AG04449 (cell line): Measurements from ENCODE around the gene GABBR2.
A peak's percentile ranks its signal among the peaks of the same experiment; 100 is the strongest.

Experiments
- CTCF ChIA-PET: fragments of 350-600 bp; formaldehyde crosslinking; extraction: SDS; loops from one replicate; lab custom pipeline; 2021; ENCODE audit warnings: antibody characterized with exemption; lab: Yijun Ruan, JAX
- POLR2A ChIA-PET: fragments of 400-600, 350-600 bp; formaldehyde crosslinking; extraction: SDS; loops from one replicate; lab custom pipeline; 2020; ENCODE audit warnings: antibody characterized with exemption, inconsistent platforms; lab: Yijun Ruan, JAX
- DNase-seq: peaks from one replicate; pipeline ENCODE4 v3.0.0-alpha.2; 2010; ENCODE audit warnings: low read depth, low spot score
- H3K4me3 ChIP-seq: 2 replicates; pipeline ENCODE4 v1.5.1; 2011; ENCODE audit warnings: low read depth, mild to moderate bottlenecking, control low read depth, low read length
- TF ChIP-seq, protein P1 (sequence below): IDR thresholded peaks from one replicate; pipeline ENCODE4 v1.5.1; 2011; ENCODE audit warnings: mild to moderate bottlenecking, moderate library complexity, low read length, control low read depth, inconsistent platforms; ENCODE audit not compliant: insufficient read depth; ENCODE audit errors: missing control alignments

The GABBR2 gene

DNA sequence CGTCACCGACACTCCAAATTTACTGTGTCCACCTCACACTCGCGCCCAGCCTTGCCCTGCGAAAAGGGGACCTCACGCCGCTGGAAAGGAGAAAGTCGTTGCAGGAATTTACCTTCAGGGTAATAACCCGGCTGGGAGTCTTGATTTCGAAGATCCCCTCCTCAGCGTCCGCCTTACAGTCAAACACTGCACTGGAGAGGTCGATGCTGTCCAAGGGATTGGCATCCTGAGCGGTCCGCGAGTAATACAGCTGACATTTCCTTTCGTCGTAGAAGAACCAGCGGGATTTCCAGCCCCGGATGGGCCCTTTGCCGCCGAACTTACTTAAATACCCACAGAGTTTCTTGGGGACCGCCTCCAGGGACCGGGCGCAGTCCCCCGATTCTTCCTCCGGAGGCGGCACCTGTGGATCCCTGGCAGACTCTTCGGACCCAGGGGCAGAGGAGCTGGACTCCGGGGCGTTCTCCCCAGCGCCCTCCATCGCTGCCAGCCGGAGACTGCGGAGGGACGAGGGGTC lies 453.6 kb downstream of the GABBR2 start:
- no peak for DNase-seq
- H3K4me3 ChIP-seq, result peak overlapping the region; percentile 87
- POLR2A ChIA-PET, result interaction anchor here (0.6 to 2.0 kb wide), 7 partner anchors 20 to 172 kb away, joined by 3 to 18 read pairs (median 3); no protein-coding TSS in a partner anchor
- CTCF ChIA-PET, result interaction anchor here (0.6 to 9.6 kb wide), 15 partner anchors 9 to 538 kb away, joined by 3 to 115 read pairs (median 5); partner anchors contain the start of genes CORO2A and TRMO
- TF ChIP-seq, protein P1, sequence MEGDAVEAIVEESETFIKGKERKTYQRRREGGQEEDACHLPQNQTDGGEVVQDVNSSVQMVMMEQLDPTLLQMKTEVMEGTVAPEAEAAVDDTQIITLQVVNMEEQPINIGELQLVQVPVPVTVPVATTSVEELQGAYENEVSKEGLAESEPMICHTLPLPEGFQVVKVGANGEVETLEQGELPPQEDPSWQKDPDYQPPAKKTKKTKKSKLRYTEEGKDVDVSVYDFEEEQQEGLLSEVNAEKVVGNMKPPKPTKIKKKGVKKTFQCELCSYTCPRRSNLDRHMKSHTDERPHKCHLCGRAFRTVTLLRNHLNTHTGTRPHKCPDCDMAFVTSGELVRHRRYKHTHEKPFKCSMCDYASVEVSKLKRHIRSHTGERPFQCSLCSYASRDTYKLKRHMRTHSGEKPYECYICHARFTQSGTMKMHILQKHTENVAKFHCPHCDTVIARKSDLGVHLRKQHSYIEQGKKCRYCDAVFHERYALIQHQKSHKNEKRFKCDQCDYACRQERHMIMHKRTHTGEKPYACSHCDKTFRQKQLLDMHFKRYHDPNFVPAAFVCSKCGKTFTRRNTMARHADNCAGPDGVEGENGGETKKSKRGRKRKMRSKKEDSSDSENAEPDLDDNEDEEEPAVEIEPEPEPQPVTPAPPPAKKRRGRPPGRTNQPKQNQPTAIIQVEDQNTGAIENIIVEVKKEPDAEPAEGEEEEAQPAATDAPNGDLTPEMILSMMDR, result no peak

DNA sequence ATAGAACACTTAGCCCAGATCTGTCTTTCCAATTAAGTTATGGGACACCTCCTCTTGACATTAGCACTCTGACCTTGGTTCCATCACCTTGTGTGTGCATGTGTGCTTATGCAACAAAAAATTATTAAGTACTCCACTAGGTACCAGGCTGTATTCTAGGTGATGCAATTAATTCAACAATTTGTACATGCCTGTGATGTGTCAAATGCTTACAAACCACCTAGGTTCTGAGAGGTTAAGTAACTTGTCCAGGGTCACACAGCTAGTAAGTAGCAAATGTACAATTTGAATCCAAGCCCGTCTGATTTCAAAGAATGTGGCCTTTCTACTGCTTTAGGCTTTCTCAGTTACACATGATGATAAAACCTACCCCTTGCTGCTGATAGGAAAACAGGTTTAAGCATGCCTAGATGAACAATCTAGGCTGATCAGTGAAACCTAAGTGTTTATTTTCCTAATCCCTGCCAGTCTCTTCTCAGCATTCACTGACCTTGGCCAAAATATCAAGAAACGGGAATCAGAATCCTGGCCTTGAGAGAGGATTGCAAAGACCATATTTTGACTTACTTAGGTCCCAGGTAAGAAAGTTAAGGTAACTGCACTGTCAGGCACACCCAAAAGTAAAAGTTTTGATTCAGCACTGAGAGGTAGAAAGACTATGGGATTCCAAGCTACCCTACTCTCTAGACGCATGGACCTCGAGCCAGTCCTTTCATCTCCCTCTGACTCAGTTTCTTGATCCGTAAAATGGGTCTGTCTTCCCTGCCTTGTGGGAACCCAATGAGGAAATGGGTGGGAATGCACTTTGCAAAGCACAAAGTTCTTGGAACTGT lies 454.3 kb downstream of the GABBR2 start:
- ChIA-PET POLR2A (interaction anchor here (1.6 to 2.0 kb wide), 3 partner anchors 31 to 35 kb away, joined by 3 to 18 read pairs (median 8); no protein-coding TSS in a partner anchor), CTCF (interaction anchor here (1.4 to 9.6 kb wide), 8 partner anchors 9 to 538 kb away, joined by 3 to 115 read pairs (median 6); partner anchors contain the start of genes CORO2A and TRMO)
- TF ChIP-seq, protein P1, result no peak
- no peak for DNase-seq
- peak overlapping the region; percentile 87 for H3K4me3 ChIP-seq

DNA sequence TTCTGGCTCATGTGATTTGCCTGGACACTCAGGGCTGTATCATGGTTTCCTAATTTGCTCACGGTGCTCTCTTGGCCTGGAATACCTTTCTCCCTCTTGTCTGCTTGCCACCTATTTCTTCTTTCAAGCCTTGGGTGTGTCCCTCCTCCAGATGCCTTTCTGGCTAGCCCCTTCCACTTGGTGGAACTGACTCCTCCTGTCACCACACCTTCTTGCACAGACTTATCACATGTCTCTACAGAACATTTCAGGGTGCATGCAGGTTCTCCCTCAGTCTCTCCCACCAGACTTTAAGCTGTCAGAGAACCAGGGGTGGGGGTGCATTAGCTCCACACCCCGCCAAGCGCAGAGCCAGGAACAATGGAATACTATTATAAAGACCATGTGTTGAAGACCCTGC lies 455.2 kb downstream of the GABBR2 start:
- no peak for DNase-seq
- CTCF ChIA-PET, result interaction anchor here (1.3 to 9.6 kb wide), 5 partner anchors 9 to 331 kb away, joined by 3 to 115 read pairs (median 4); partner anchors contain the start of genes CORO2A and TRMO
- H3K4me3 ChIP-seq, result peak overlapping the region; percentile 87
- POLR2A ChIA-PET, result interaction anchor here (1.6 to 1.7 kb wide), 2 partner anchors 30 to 35 kb away, joined by 3 to 8 read pairs; no protein-coding TSS in a partner anchor
- TF ChIP-seq, protein P1, result no peak

GRCh38 chr9:98251551-98251950 lies 457.2 kb downstream of the GABBR2 start:
- TF ChIP-seq, protein P1, result no peak
- peak; percentile 29 for DNase-seq
- H3K4me3 ChIP-seq, result no peak overlapping the region; the same call in 1 of the 2 replicates
- ChIA-PET CTCF (interaction anchor here (0.9 to 1.5 kb wide), 4 partner anchors 28 to 328 kb away, joined by 3 to 5 read pairs (median 4); no protein-coding TSS in a partner anchor), POLR2A (interaction anchor here (1.2 kb wide), 1 partner anchor 28 kb away, joined by 4 read pairs; no protein-coding TSS in a partner anchor)

DNA sequence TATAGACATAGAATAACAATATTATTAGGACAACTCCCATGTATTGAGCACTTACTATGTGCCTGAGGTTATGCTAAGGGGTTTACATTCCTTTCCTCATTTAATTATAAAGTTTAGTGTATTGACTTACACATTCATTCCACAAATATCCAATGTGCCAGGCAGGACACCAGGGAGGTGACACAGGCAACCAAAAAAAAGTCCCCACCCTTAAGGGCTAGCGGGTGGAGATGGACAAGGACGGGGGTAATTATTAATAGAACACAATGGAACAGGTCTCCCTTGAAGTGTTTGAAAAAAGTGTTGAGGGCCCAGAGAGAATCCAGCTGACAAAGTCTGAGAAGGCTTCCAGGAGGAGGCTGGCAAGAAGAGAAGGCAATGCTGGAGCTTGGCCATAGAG lies 459.0 kb downstream of the GABBR2 start:
- ChIA-PET POLR2A (no interaction called here), CTCF (interaction anchor here (0.7 to 1.1 kb wide), 4 partner anchors 15 to 327 kb away, joined by 3 to 5 read pairs (median 3); no protein-coding TSS in a partner anchor)
- TF ChIP-seq, protein P1, result no peak
- DNase-seq, result no peak
- no peak overlapping the region for H3K4me3 ChIP-seq
